GM23338 (cell line): ENCODE data around the gene ROBO1. TPM values are rescaled to one million over a fixed set of nuclear protein-coding genes. Genes with fewer than 3 reads are reported as not detected.
"Not testable (repeated sequence)": the region's sequence is repeated elsewhere in the genome, so short reads cannot be mapped to it uniquely, and the experiment has no call there.

Experiments
- ATAC-seq: fragments of 200-7000 bp; cut with Tn5 transposase; 3 replicates; pipeline ENCODE4 v1.9.1; 2020
- DNase-seq: peaks from one replicate; pipeline ENCODE4 v3.0.0-alpha.2; 2015; ENCODE audit warnings: low spot score
- H2AFZ ChIP-seq: fragments of 200-600 bp; sonication (generic); 2 replicates; pipeline ENCODE4 v1.8.0; 2016; ENCODE audit warnings: antibody characterized with exemption, mild to moderate bottlenecking, moderate library complexity
- H3F3A ChIP-seq: fragments of 200-600 bp; sonication (generic); replicated peaks from 2 replicates; pipeline ENCODE4 v1.8.0; 2017; ENCODE audit warnings: antibody characterized with exemption, mixed run types, low read depth
- H3K27ac ChIP-seq: fragments of 200-600 bp; sonication (generic); 2 replicates; pipeline ENCODE4 v1.6.1; 2016; ENCODE audit warnings: low read depth
- H3K27me3 ChIP-seq: fragments of 200-600 bp; sonication (generic); 2 replicates; pipeline ENCODE4 v1.8.0; 2016; ENCODE audit warnings: mild to moderate bottlenecking, mixed run types, moderate library complexity; ENCODE audit not compliant: insufficient read depth
- H3K36me3 ChIP-seq: fragments of 200-600 bp; sonication (generic); 2 replicates; pipeline ENCODE4 v1.8.0; 2016; ENCODE audit warnings: mild to moderate bottlenecking; ENCODE audit not compliant: insufficient read depth
- H3K4me1 ChIP-seq: fragments of 200-600 bp; sonication (generic); 2 replicates; pipeline ENCODE4 v1.8.0; 2016; ENCODE audit warnings: mild to moderate bottlenecking, moderate library complexity; ENCODE audit not compliant: insufficient read depth
- H3K4me2 ChIP-seq: fragments of 200-600 bp; sonication (generic); 2 replicates; pipeline ENCODE4 v1.7.1; 2017; ENCODE audit warnings: mixed run types
- H3K4me3 ChIP-seq: fragments of 200-600 bp; sonication (generic); 2 replicates; pipeline ENCODE4 v1.6.1; 2016; ENCODE audit warnings: mixed run types
- H3K79me2 ChIP-seq: fragments of 200-600 bp; sonication (generic); replicated peaks from 2 replicates; pipeline ENCODE4 v1.8.0; 2017; ENCODE audit warnings: mild to moderate bottlenecking; ENCODE audit not compliant: insufficient read depth
- H3K9me2 ChIP-seq: fragments of 200-600 bp; sonication (generic); 2 replicates; pipeline ENCODE4 v1.8.0; 2017; ENCODE audit not compliant: insufficient read depth
- H4K20me1 ChIP-seq: fragments of 200-600 bp; sonication (generic); replicated peaks from 2 replicates; pipeline ENCODE4 v1.8.0; 2017; ENCODE audit warnings: mild to moderate bottlenecking; ENCODE audit not compliant: insufficient read depth
- H3K27ac Mint-ChIP-seq: 2 replicates; pipeline ENCODE4 v1.8.0; 2020; ENCODE audit warnings: inconsistent platforms, mild to moderate bottlenecking, moderate library complexity, mixed read lengths
- H3K27me3 Mint-ChIP-seq: 3 replicates; pipeline ENCODE4 v1.8.0; 2022; ENCODE audit warnings: low read depth, mild to moderate bottlenecking, moderate library complexity, mixed read lengths, inconsistent platforms; ENCODE audit not compliant: insufficient read depth, poor library complexity
- H3K36me3 Mint-ChIP-seq: 3 replicates; pipeline ENCODE4 v1.8.0; 2021; ENCODE audit warnings: low read depth, mild to moderate bottlenecking, inconsistent platforms, moderate library complexity, mixed read lengths
- H3K4me1 Mint-ChIP-seq: 3 replicates; pipeline ENCODE4 v1.8.0; 2020; ENCODE audit warnings: mild to moderate bottlenecking, inconsistent platforms, mixed read lengths
- H3K4me3 Mint-ChIP-seq: 3 replicates; pipeline ENCODE4 v1.8.0; 2021; ENCODE audit warnings: moderate library complexity, mild to moderate bottlenecking, inconsistent platforms, mixed read lengths
- H3K9me3 Mint-ChIP-seq: 3 replicates; pipeline ENCODE4 v1.8.0; 2020; ENCODE audit warnings: moderate library complexity, mild to moderate bottlenecking, inconsistent platforms, mixed read lengths
- CREB1 ChIP-seq: fragments of 250-450 bp; sonication (Bioruptor Pico); IDR thresholded peaks from 2 replicates; pipeline ENCODE4 v1.5.0; 2020; ENCODE audit warnings: low read depth, mild to moderate bottlenecking, moderate library complexity
- CTCF ChIP-seq, 2 experiments: fragments of 200-600 bp in 1 of 2; sonication (generic) in 1 of 2; conservative IDR thresholded peaks; 2 replicates each; pipeline versions ENCODE4 v1.5.1 to v1.6.1; 2016 to 2017; ENCODE audit warnings: antibody characterized with exemption in 2 of 2, low read depth in 2 of 2, mild to moderate bottlenecking in 2 of 2, moderate library complexity in 1 of 2
- ETS1 ChIP-seq: IDR thresholded peaks from 2 replicates; pipeline ENCODE4 v1.6.1; 2016; ENCODE audit warnings: antibody characterized with exemption
- JUNB ChIP-seq: IDR thresholded peaks from one replicate; pipeline ENCODE4 v1.6.1; 2016; ENCODE audit warnings: antibody characterized with exemption; ENCODE audit not compliant: unreplicated experiment
- POLR2AphosphoS5 ChIP-seq: IDR thresholded peaks from 2 replicates; pipeline ENCODE4 v1.6.1; 2016; ENCODE audit warnings: antibody characterized with exemption, low read depth
- ZNF114 ChIP-seq: fragments of 250-450 bp; sonication (Bioruptor Pico); IDR thresholded peaks from 2 replicates; pipeline ENCODE4 v1.5.0; 2020; ENCODE audit warnings: mild to moderate bottlenecking, moderate library complexity
- polyA plus RNA-seq: library from polyadenylated mRNA; unstranded; fragments of >200 nt; fragmentation: Nextera tagmentation; extraction: Ambion mirVana; gene quantifications from 2 replicates; pipeline ENCODE4 v1.2.1, GENCODE V29; 2016
- total RNA-seq: library from RNA; depleted of rRNA; stranded (reverse); fragments of >200 nt; shearing (Covaris generic); gene quantifications from 2 replicates; pipeline ENCODE4 v1.2.3, GENCODE V29; 2014

Gene ROBO1
- total and polyA plus RNA-seq, 2 experiments from 2014 or later, result 19.2 to 78.3 TPM

- H3K36me3 ChIP-seq, H3K27ac ChIP-seq, H3K79me2 ChIP-seq, H3K4me3 ChIP-seq, H4K20me1 ChIP-seq, H3K27me3 ChIP-seq, H3K4me1 ChIP-seq, H3K4me3 Mint-ChIP-seq, H3K27ac Mint-ChIP-seq, ATAC-seq, H3K9me2 ChIP-seq, H3K27me3 Mint-ChIP-seq, H2AFZ ChIP-seq, H3F3A ChIP-seq, H3K4me1 Mint-ChIP-seq, H3K4me2 ChIP-seq: not testable (repeated sequence)
- Mint-ChIP-seq H3K9me3 (peaks cover 18% of the 10 kb centered on the region; the same call in 2 of the 3 replicates), H3K36me3 (peaks cover 13% of the 10 kb centered on the region; the same call in 2 of the 3 replicates)
- DNase-seq, result peak; percentile 12
- peak; percentile 40 to 66 for TF ChIP-seq CTCF (conservative IDR thresholded peaks at IDR 0.05; ENCODE audit: low read depth in 2 of 2)
These were observed 22.4 kb upstream of the ROBO1 start for GRCh38 chr3:79790177-79790576.

GRCh38 chr3:79773291-79773690 is 5.5 kb upstream of the ROBO1 start:
- Histone ChIP-seq H3K27me3 (peaks cover 2% of the 10 kb centered on the region), H2AFZ (no peak overlapping the region), H3K36me3 (no peaks in the 10 kb centered on the region), H3K9me2 (no peaks in the 10 kb centered on the region), H3K4me3 (no peak overlapping the region), H4K20me1 (no peaks in the 10 kb centered on the region), H3K79me2 (no peaks in the 10 kb centered on the region), H3K4me2 (no peak overlapping the region), H3K4me1 (peaks cover 15% of the 10 kb centered on the region), H3K27ac (no peak overlapping the region), H3F3A (no peaks in the 10 kb centered on the region)
- no peak for DNase-seq
- Mint-ChIP-seq H3K9me3 (peaks cover 22% of the 10 kb centered on the region), H3K36me3 (peaks cover 20% of the 10 kb centered on the region), H3K4me3 (no peak overlapping the region), H3K27ac (no peak overlapping the region), H3K27me3 (no peaks in the 10 kb centered on the region), H3K4me1 (peaks cover 6% of the 10 kb centered on the region)
- no peak for ATAC-seq
- TF ChIP-seq ZNF114 (CRISPR knock-in tag) (no peak), CTCF (conservative IDR thresholded peaks at IDR 0.05; ENCODE audit: low read depth in 2 of 2) (no peak), CREB1 (no peak), POLR2AphosphoS5 (no peak), JUNB (no peak), ETS1 (no peak)
